ENCODE results near the gene NRP2. TPM values are rescaled to one million over a fixed set of nuclear protein-coding genes. Genes with fewer than 3 reads are reported as not detected.

Gene NRP2
- total and polyA plus RNA-seq, 4 donors = 3.8 to 17.7 (median 12.2) TPM

- no peaks in the 10 kb centered on the region for H3K9me3 ChIP-seq (ENCODE audit: control insufficient read depth in 4 of 4, low read length in 3 of 4)
- H3K4me3 ChIP-seq (ENCODE audit: low read depth in 1 of 3, low read length in 3 of 3) = no peak overlapping the region
- no peak for DNase-seq (ENCODE audit: low spot score)
- peaks cover 0 to 2% (median 0%) of the 10 kb centered on the region in 4 donors for H3K4me1 ChIP-seq (ENCODE audit: control insufficient read depth in 4 of 4, insufficient read depth in 4 of 4, low read length in 3 of 4)
- WGBS = 86% methylated on average over 4 of the region's 4 CpGs
- no peaks in the 10 kb centered on the region for H3K27me3 ChIP-seq (ENCODE audit: control insufficient read depth in 4 of 4, insufficient read depth in 4 of 4, low read length in 3 of 4)
- no peak overlapping the region for H3K9ac ChIP-seq (ENCODE audit: low read depth in 1 of 2, low read length in 2 of 2)
- TF ChIP-seq MAX (IDR thresholded peaks at IDR 0.05) (no peak), FOXA1 (IDR thresholded peaks at IDR 0.05) (no peak), ATF3 (IDR thresholded peaks at IDR 0.05) (no peak), NR2F2 (IDR thresholded peaks at IDR 0.05) (no peak), FOXA2 (IDR thresholded peaks at IDR 0.05) (no peak), JUND (IDR thresholded peaks at IDR 0.05) (no peak), CTCF (IDR thresholded peaks at IDR 0.05; ENCODE audit: low read depth, low read length, missing input control) (no peak), HNF4G (IDR thresholded peaks at IDR 0.05) (no peak), TAF1 (conservative IDR thresholded peaks at IDR 0.05) (no peak), HNF4A (conservative IDR thresholded peaks at IDR 0.05) (no peak)
- H3K27ac ChIP-seq (ENCODE audit: low read depth in 1 of 2, low read length in 2 of 2) = no peak overlapping the region
- no peaks in the 10 kb centered on the region for H3K36me3 ChIP-seq (ENCODE audit: control insufficient read depth in 4 of 4, insufficient read depth in 3 of 4, low read depth in 1 of 4, low read length in 3 of 4)
Measured at GRCh38 chr2:205719847-205720246, 37.5 kb downstream of the NRP2 start.

- Histone ChIP-seq H3K4me1 (ENCODE audit: control insufficient read depth in 4 of 4, insufficient read depth in 4 of 4, low read length in 3 of 4) (peaks cover 0 to 2% (median 0%) of the 10 kb centered on the region in 4 donors), H3K27me3 (ENCODE audit: control insufficient read depth in 4 of 4, insufficient read depth in 4 of 4, low read length in 3 of 4) (no peaks in the 10 kb centered on the region), H3K4me3 (ENCODE audit: low read depth in 1 of 3, low read length in 3 of 3) (no peak overlapping the region), H3K27ac (ENCODE audit: low read depth in 1 of 2, low read length in 2 of 2) (no peak overlapping the region), H3K36me3 (ENCODE audit: control insufficient read depth in 4 of 4, insufficient read depth in 3 of 4, low read depth in 1 of 4, low read length in 3 of 4) (no peaks in the 10 kb centered on the region), H3K9me3 (ENCODE audit: control insufficient read depth in 4 of 4, low read length in 3 of 4) (no peaks in the 10 kb centered on the region), H3K9ac (ENCODE audit: low read depth in 1 of 2, low read length in 2 of 2) (no peak overlapping the region)
- 82% methylated on average over 7 of the region's 7 CpGs for WGBS
- no peak for DNase-seq (ENCODE audit: low spot score)
- TF ChIP-seq TAF1 (conservative IDR thresholded peaks at IDR 0.05) (no peak), RAD21 (IDR thresholded peaks at IDR 0.05) (no peak), FOXA2 (IDR thresholded peaks at IDR 0.05) (no peak), ZBTB33 (IDR thresholded peaks at IDR 0.05) (no peak), RXRA (IDR thresholded peaks at IDR 0.05) (no peak), GABPA (IDR thresholded peaks at IDR 0.05 in 1 of 2, conservative IDR thresholded peaks at IDR 0.05 in 1 of 2) (no peak), HNF4G (IDR thresholded peaks at IDR 0.05) (no peak), ATF3 (IDR thresholded peaks at IDR 0.05) (no peak), JUND (IDR thresholded peaks at IDR 0.05) (no peak), REST (IDR thresholded peaks at IDR 0.05) (no peak), HNF4A (conservative IDR thresholded peaks at IDR 0.05) (no peak), YY1 (IDR thresholded peaks at IDR 0.05) (no peak), NR2F2 (IDR thresholded peaks at IDR 0.05) (no peak), SP1 (IDR thresholded peaks at IDR 0.05) (no peak), MAX (IDR thresholded peaks at IDR 0.05) (no peak), EGR1 (IDR thresholded peaks at IDR 0.05; ENCODE audit: low read depth in 2 of 2) (no peak), FOXA1 (IDR thresholded peaks at IDR 0.05) (no peak), CTCF (IDR thresholded peaks at IDR 0.05; ENCODE audit: low read depth, low read length, missing input control) (no peak)
Measured at GRCh38 chr2:205720451-205720902, 38.2 kb downstream of the NRP2 start.
